H9 (cell line): ENCODE data around the gene OPRD1. TPM values are rescaled to one million over a fixed set of nuclear protein-coding genes. Genes with fewer than 3 reads are reported as not detected.
A peak's percentile ranks its signal among the peaks of the same experiment; 100 is the strongest.

Source experiments
- DNase-seq: peaks from one replicate; pipeline ENCODE4 v3.0.0-alpha.2; 2017
- H2AFZ ChIP-seq: one replicate; pipeline ENCODE4 v1.6.1; 2013; ENCODE audit warnings: mild to moderate bottlenecking, low read length, control low read depth, moderate library complexity
- H2AK5ac ChIP-seq: 2 replicates; pipeline ENCODE4 v1.6.1; 2013; ENCODE audit warnings: low read length, control low read depth, mixed read lengths; ENCODE audit not compliant: insufficient read length
- H2BK120ac ChIP-seq: one replicate; pipeline ENCODE4 v1.6.1; 2013; ENCODE audit warnings: low read depth, mild to moderate bottlenecking, low read length, control low read depth, inconsistent platforms; ENCODE audit not compliant: poor library complexity, severe bottlenecking
- H2BK12ac ChIP-seq: 2 replicates; pipeline ENCODE4 v1.6.1; 2013; ENCODE audit warnings: low read length, control low read depth, mixed read lengths, low read depth; ENCODE audit not compliant: insufficient read length
- H2BK15ac ChIP-seq: 2 replicates; pipeline ENCODE4 v1.6.1; 2013; ENCODE audit warnings: low read depth, low read length, control low read depth
- H2BK20ac ChIP-seq: one replicate; pipeline ENCODE4 v1.6.1; 2013; ENCODE audit warnings: low read depth, mild to moderate bottlenecking, low read length, control low read depth, inconsistent platforms; ENCODE audit not compliant: poor library complexity, severe bottlenecking
- H2BK5ac ChIP-seq: 2 replicates; pipeline ENCODE4 v1.6.1; 2013; ENCODE audit warnings: low read length, control low read depth, mixed read lengths; ENCODE audit not compliant: insufficient read length
- H3K14ac ChIP-seq: 2 replicates; pipeline ENCODE4 v1.6.1; 2013; ENCODE audit warnings: low read length, control low read depth; ENCODE audit not compliant: insufficient read depth
- H3K18ac ChIP-seq: 2 replicates; pipeline ENCODE4 v1.6.1; 2013; ENCODE audit warnings: low read depth, mild to moderate bottlenecking, mixed read lengths, low read length, control low read depth; ENCODE audit not compliant: insufficient read length
- H3K23ac ChIP-seq: 2 replicates; pipeline ENCODE4 v1.6.1; 2013; ENCODE audit warnings: low read length, control low read depth, mixed read lengths, low read depth; ENCODE audit not compliant: insufficient read length
- H3K23me2 ChIP-seq: 2 replicates; pipeline ENCODE4 v1.6.1; 2013; ENCODE audit warnings: low read depth, mild to moderate bottlenecking, mixed read lengths, low read length, control low read depth; ENCODE audit not compliant: insufficient read length, poor library complexity, severe bottlenecking
- H3K27ac ChIP-seq: 2 replicates; pipeline ENCODE4 v1.5.1; 2013; ENCODE audit warnings: low read length, control low read depth, mixed read lengths, low read depth; ENCODE audit not compliant: insufficient read length
- H3K27me3 ChIP-seq: 2 replicates; pipeline ENCODE4 v1.6.1; 2013; ENCODE audit warnings: low read length, control low read depth, inconsistent platforms; ENCODE audit not compliant: insufficient read depth
- H3K4ac ChIP-seq: 2 replicates; pipeline ENCODE4 v1.6.1; 2013; ENCODE audit warnings: low read depth, mild to moderate bottlenecking, control low read depth, inconsistent platforms, low read length, moderate library complexity
- H3K4me1 ChIP-seq: 2 replicates; pipeline ENCODE4 v1.6.1; 2013; ENCODE audit warnings: low read length, control low read depth, inconsistent platforms; ENCODE audit not compliant: insufficient read depth
- H3K4me2 ChIP-seq: 2 replicates; pipeline ENCODE4 v1.6.1; 2013; ENCODE audit warnings: low read length, control low read depth, mixed read lengths; ENCODE audit not compliant: insufficient read length, insufficient read depth
- H3K56ac ChIP-seq: 2 replicates; pipeline ENCODE4 v1.6.1; 2013; ENCODE audit warnings: low read depth, mild to moderate bottlenecking, mixed read lengths, low read length, control low read depth; ENCODE audit not compliant: insufficient read length
- H3K79me1 ChIP-seq: 2 replicates; pipeline ENCODE4 v1.6.1; 2013; ENCODE audit warnings: low read depth, mild to moderate bottlenecking, moderate library complexity, low read length, control low read depth, inconsistent platforms; ENCODE audit not compliant: insufficient read depth, poor library complexity, severe bottlenecking
- H3K79me2 ChIP-seq: 2 replicates; pipeline ENCODE4 v1.6.1; 2013; ENCODE audit warnings: low read length, control low read depth, inconsistent platforms; ENCODE audit not compliant: insufficient read depth
- H3K9ac ChIP-seq: 2 replicates; pipeline ENCODE4 v1.6.1; 2013; ENCODE audit warnings: low read length, control low read depth, mixed read lengths; ENCODE audit not compliant: insufficient read length; ENCODE audit errors: extremely low read depth
- H3K9me3 ChIP-seq: one replicate; pipeline ENCODE4 v1.6.1; 2013; ENCODE audit warnings: low read depth, low read length, inconsistent platforms; ENCODE audit not compliant: control insufficient read depth
- H3T11ph ChIP-seq: one replicate; pipeline ENCODE4 v1.6.1; 2013; ENCODE audit warnings: mild to moderate bottlenecking, low read length, control low read depth, inconsistent platforms
- H4K20me1 ChIP-seq: one replicate; pipeline ENCODE4 v1.6.1; 2013; ENCODE audit not compliant: control insufficient read depth, insufficient read length, insufficient read depth
- H4K5ac ChIP-seq: 2 replicates; pipeline ENCODE4 v1.6.1; 2013; ENCODE audit warnings: low read depth, mild to moderate bottlenecking, mixed read lengths, low read length, control low read depth; ENCODE audit not compliant: insufficient read length
- H4K8ac ChIP-seq: replicated peaks from 2 replicates; pipeline ENCODE4 v1.6.1; 2013; ENCODE audit warnings: low read length, control low read depth, mixed read lengths, low read depth; ENCODE audit not compliant: insufficient read length
- H4K91ac ChIP-seq: 2 replicates; pipeline ENCODE4 v1.6.1; 2013; ENCODE audit warnings: low read depth, mild to moderate bottlenecking, moderate library complexity, mixed read lengths, low read length, control low read depth; ENCODE audit not compliant: insufficient read length
- H3K27ac Mint-ChIP-seq, 3 experiments: 2 replicates in 2 of 3; 3 replicates in 1 of 3; pipeline ENCODE4 v1.8.0; 2020 to 2021; ENCODE audit warnings: mixed read lengths in 3 of 3, mild to moderate bottlenecking in 1 of 3, moderate library complexity in 1 of 3
- H3K27me3 Mint-ChIP-seq: 2 replicates; pipeline ENCODE4 v1.8.0; 2021; ENCODE audit warnings: low read depth, mild to moderate bottlenecking, moderate library complexity, mixed read lengths
- H3K36me3 Mint-ChIP-seq, 3 experiments: 2 replicates in 2 of 3; 3 replicates in 1 of 3; pipeline ENCODE4 v1.8.0; 2020 to 2021; ENCODE audit warnings: low read depth in 3 of 3, mixed read lengths in 3 of 3; ENCODE audit not compliant: insufficient read depth in 1 of 3
- H3K4me1 Mint-ChIP-seq, 2 experiments: 2 replicates each; pipeline ENCODE4 v1.8.0; 2020; ENCODE audit warnings: mixed read lengths in 2 of 2
- H3K4me3 Mint-ChIP-seq, 2 experiments: 2 replicates in 1 of 2; 3 replicates in 1 of 2; pipeline ENCODE4 v1.8.0; 2020 to 2021; ENCODE audit warnings: mild to moderate bottlenecking in 2 of 2, mixed read lengths in 2 of 2, moderate library complexity in 1 of 2
- H3K9me3 Mint-ChIP-seq, 2 experiments: 2 replicates in 1 of 2; 3 replicates in 1 of 2; pipeline ENCODE4 v1.8.0; 2020; ENCODE audit warnings: mild to moderate bottlenecking in 2 of 2, mixed read lengths in 2 of 2, moderate library complexity in 1 of 2
- CTCF ChIP-seq: fragments of 200-600 bp; sonication (generic); conservative IDR thresholded peaks from 3 replicates; pipeline ENCODE4 v1.8.0; 2021; ENCODE audit warnings: antibody characterized with exemption, mild to moderate bottlenecking
- WGBS: extraction: QIAGEN DNeasy Blood & Tissue Kit; methylation state at CpG from one replicate; pipeline ENCODE4 v1.1.7; 2013; ENCODE audit warnings: missing lambda C conversion rate, low lambda C conversion rate, mixed read lengths; ENCODE audit not compliant: insufficient read length; ENCODE audit errors: extremely low coverage; 5-methylcytosine and 5-hydroxymethylcytosine counted together
- total RNA-seq: library from RNA; stranded (reverse); gene quantifications from 2 replicates; pipeline ENCODE4 v1.2.1, GENCODE V29; 2021

Gene OPRD1
- total RNA-seq, 1 experiment from 2014 or later: 1.8 TPM

GRCh38 chr1:28848416-28848815, 36.4 kb downstream of the OPRD1 start:
- Histone ChIP-seq H2BK5ac (no peak overlapping the region), H2BK20ac (no peak overlapping the region), H3K9me3 (no peaks in the 10 kb centered on the region), H3K9ac (no peak overlapping the region), H3K79me2 (no peaks in the 10 kb centered on the region), H3K23me2 (no peaks in the 10 kb centered on the region), H3K4me2 (no peak overlapping the region), H3K14ac (no peak overlapping the region), H4K5ac (no peak overlapping the region), H3K4ac (no peak overlapping the region), H3K79me1 (no peaks in the 10 kb centered on the region), H2BK12ac (no peak overlapping the region), H4K20me1 (no peaks in the 10 kb centered on the region), H3K27ac (no peak overlapping the region), H3K18ac (no peak overlapping the region), H3K27me3 (no peaks in the 10 kb centered on the region), H4K8ac (no peak overlapping the region), H2AFZ (no peak overlapping the region), H3K23ac (no peak overlapping the region), H3K56ac (no peak overlapping the region), H2BK120ac (no peak overlapping the region), H2AK5ac (no peak overlapping the region), H2BK15ac (no peak overlapping the region), H3K4me1 (no peaks in the 10 kb centered on the region), H3T11ph (no peak overlapping the region), H4K91ac (no peak overlapping the region)
- H3K9me3 Mint-ChIP-seq: no peaks in the 10 kb centered on the region
- peaks cover 2% of the 10 kb centered on the region; the same call in 1 of the 2 replicates for H3K27me3 Mint-ChIP-seq
- peaks cover 12 to 18% of the 10 kb centered on the region in 2 experiments for H3K4me1 Mint-ChIP-seq
- no peak for TF ChIP-seq CTCF
- DNase-seq: no peak
- peaks cover 0 to 3% (median 0%) of the 10 kb centered on the region in 3 experiments; a peak in 1 of 7 replicates for H3K36me3 Mint-ChIP-seq
- no CpG with 5 or more reads among the region's 3 CpGs for WGBS
- no peak overlapping the region for H3K4me3 Mint-ChIP-seq
- peak overlapping the region in 2 of 3 experiments; percentile 4 to 75; a peak in 1 of 7 replicates for H3K27ac Mint-ChIP-seq
